IMR-90 (cell line): ENCODE results near the gene HES6. TPM values are rescaled to one million over a fixed set of nuclear protein-coding genes. Genes with fewer than 3 reads are reported as not detected.

ENCODE experiments used
- ATAC-seq: fragments of 200-7000 bp; cut with Tn5 transposase; 2 replicates; pipeline ENCODE4 v1.9.1; 2020; ENCODE audit warnings: low read depth, mild to moderate bottlenecking, moderate library complexity
- BruUV-seq: library from RNA; stranded (reverse); fragments of 400-500 nt; replicated peaks from 2 replicates; lab custom pipeline; 2021; lab: Mats Ljungman, UMichigan
- CTCF ChIA-PET: fragments of 300-600 bp; formaldehyde crosslinking; extraction: SDS; loops from one replicate; lab custom pipeline; 2021; ENCODE audit warnings: antibody characterized with exemption; lab: Yijun Ruan, JAX
- POLR2A ChIA-PET: fragments of 300-600 bp; sonication (Branson Sonifier 250); formaldehyde crosslinking; loops from one replicate; lab custom pipeline; 2022; ENCODE audit warnings: antibody characterized with exemption; ENCODE audit not compliant: unreplicated experiment; lab: Charles Lee
- DNase-seq: peaks from one replicate; pipeline ENCODE4 v3.0.0; 2013
- H2AFZ ChIP-seq: replicated peaks from 2 replicates; pipeline ENCODE3; 2013; ENCODE audit warnings: low read length, mild to moderate bottlenecking; ENCODE audit not compliant: poor library complexity
- H2AK5ac ChIP-seq: 2 replicates; pipeline ENCODE4 v1.6.1; 2013; ENCODE audit warnings: low read depth, low read length, inconsistent platforms
- H2AK9ac ChIP-seq: replicated peaks from 2 replicates; pipeline ENCODE3; 2013; ENCODE audit warnings: mild to moderate bottlenecking, low read depth, low read length, moderate library complexity; ENCODE audit not compliant: poor library complexity
- H2BK120ac ChIP-seq: 2 replicates; pipeline ENCODE4 v1.6.1; 2013; ENCODE audit warnings: low read depth, low read length, inconsistent platforms
- H2BK15ac ChIP-seq: 3 replicates; pipeline ENCODE4 v1.6.1; 2013; ENCODE audit warnings: low read depth, low read length, inconsistent platforms
- H2BK20ac ChIP-seq: 2 replicates; pipeline ENCODE4 v1.6.1; 2013; ENCODE audit warnings: low read depth, mild to moderate bottlenecking, inconsistent platforms, low read length, moderate library complexity
- H2BK5ac ChIP-seq: 2 replicates; pipeline ENCODE4 v1.6.1; 2013; ENCODE audit warnings: mild to moderate bottlenecking, low read depth, low read length, inconsistent platforms; ENCODE audit not compliant: poor library complexity, severe bottlenecking
- H3K14ac ChIP-seq: replicated peaks from 2 replicates; pipeline ENCODE4 v1.6.1; 2013; ENCODE audit warnings: low read depth, low read length, inconsistent platforms
- H3K18ac ChIP-seq: 2 replicates; pipeline ENCODE4 v1.6.1; 2013; ENCODE audit warnings: low read depth, low read length, control low read depth
- H3K23ac ChIP-seq: 2 replicates; pipeline ENCODE4 v1.6.1; 2013; ENCODE audit warnings: low read depth, low read length, inconsistent platforms
- H3K27ac ChIP-seq: 2 replicates; pipeline ENCODE4 v1.5.1; 2013; ENCODE audit warnings: mild to moderate bottlenecking, control low read depth, low read length; ENCODE audit not compliant: insufficient read depth
- H3K27me3 ChIP-seq: 2 replicates; pipeline ENCODE4 v1.6.1; 2013; ENCODE audit warnings: low read length; ENCODE audit not compliant: control insufficient read depth, insufficient read depth
- H3K36me3 ChIP-seq: 2 replicates; pipeline ENCODE4 v1.6.1; 2013; ENCODE audit warnings: low read length, mixed read lengths; ENCODE audit not compliant: control insufficient read depth, insufficient read depth
- H3K4ac ChIP-seq: 2 replicates; pipeline ENCODE4 v1.6.1; 2013; ENCODE audit warnings: low read depth, low read length, inconsistent platforms
- H3K4me1 ChIP-seq: 2 replicates; pipeline ENCODE4 v1.6.1; 2013; ENCODE audit warnings: low read length, mixed read lengths; ENCODE audit not compliant: control insufficient read depth, insufficient read depth
- H3K4me2 ChIP-seq: 2 replicates; pipeline ENCODE4 v1.6.1; 2013; ENCODE audit warnings: low read depth, mild to moderate bottlenecking, control low read depth, low read length, moderate library complexity
- H3K4me3 ChIP-seq: 2 replicates; pipeline ENCODE4 v1.5.1; 2013; ENCODE audit warnings: low read depth, mild to moderate bottlenecking, control low read depth, low read length, moderate library complexity; ENCODE audit not compliant: insufficient read depth
- H3K56ac ChIP-seq: 2 replicates; pipeline ENCODE4 v1.6.1; 2013; ENCODE audit warnings: low read length, inconsistent platforms; ENCODE audit not compliant: insufficient read depth; ENCODE audit errors: extremely low read depth
- H3K79me1 ChIP-seq, 2 experiments: 2 replicates each; pipeline ENCODE4 v1.6.1; 2013; ENCODE audit warnings: low read length in 2 of 2, inconsistent platforms in 1 of 2, low read depth in 1 of 2
- H3K9ac ChIP-seq: 2 replicates; pipeline ENCODE4 v1.6.1; 2013; ENCODE audit warnings: low read depth, low read length, control low read depth
- H3K9me1 ChIP-seq: 2 replicates; pipeline ENCODE4 v1.6.1; 2013; ENCODE audit warnings: low read length, inconsistent platforms; ENCODE audit not compliant: insufficient read depth
- H3K9me3 ChIP-seq: 2 replicates; pipeline ENCODE4 v1.6.1; 2013; ENCODE audit warnings: low read length; ENCODE audit not compliant: control insufficient read depth, insufficient read depth
- H4K20me1 ChIP-seq: 2 replicates; pipeline ENCODE4 v1.6.1; 2013; ENCODE audit warnings: low read length, inconsistent platforms; ENCODE audit not compliant: insufficient read depth
- H4K5ac ChIP-seq: 2 replicates; pipeline ENCODE4 v1.6.1; 2013; ENCODE audit warnings: mild to moderate bottlenecking, low read depth, low read length, control low read depth
- H4K8ac ChIP-seq, 2 experiments: 2 replicates each; pipeline ENCODE4 v1.6.1; 2013; ENCODE audit warnings: low read depth in 2 of 2, low read length in 2 of 2, control low read depth in 1 of 2, inconsistent platforms in 1 of 2
- H4K91ac ChIP-seq: 2 replicates; pipeline ENCODE4 v1.6.1; 2013; ENCODE audit warnings: low read depth, low read length, inconsistent platforms; ENCODE audit not compliant: insufficient read depth
- BHLHE40 ChIP-seq: fragments of 150-350 bp; IDR thresholded peaks from 2 replicates; pipeline ENCODE4 v1.6.1; 2016; ENCODE audit warnings: mild to moderate bottlenecking, low read depth, low read length
- FOS ChIP-seq: fragments of 150-350 bp; IDR thresholded peaks from 2 replicates; pipeline ENCODE4 v1.6.1; 2016; ENCODE audit warnings: low read depth, low read length
- MAFK ChIP-seq: IDR thresholded peaks from 2 replicates; pipeline ENCODE4 v1.6.1; 2012; ENCODE audit warnings: low read depth, low read length, improper control_type of control experiment
- MAZ ChIP-seq: IDR thresholded peaks from 2 replicates; pipeline ENCODE4 v1.6.1; 2012; ENCODE audit warnings: low read depth, mild to moderate bottlenecking, low read length, improper control_type of control experiment, moderate library complexity, borderline replicate concordance
- MXI1 ChIP-seq: IDR thresholded peaks from 2 replicates; pipeline ENCODE4 v1.6.1; 2012; ENCODE audit warnings: low read depth, mild to moderate bottlenecking, low read length, moderate library complexity, borderline replicate concordance
- NFE2L2 ChIP-seq: fragments of 150-350 bp; IDR thresholded peaks from 2 replicates; pipeline ENCODE4 v1.6.1; 2016; ENCODE audit warnings: low read depth, mild to moderate bottlenecking, low read length
- POLR2A ChIP-seq: IDR thresholded peaks from 2 replicates; pipeline ENCODE4 v1.6.1; 2012; ENCODE audit warnings: mild to moderate bottlenecking, low read depth, low read length
- RAD21 ChIP-seq: IDR thresholded peaks from 2 replicates; pipeline ENCODE4 v1.6.1; 2012; ENCODE audit warnings: low read length, improper control_type of control experiment
- RCOR1 ChIP-seq: IDR thresholded peaks from 2 replicates; pipeline ENCODE4 v1.6.1; 2012; ENCODE audit warnings: mild to moderate bottlenecking, low read length, improper control_type of control experiment; ENCODE audit not compliant: insufficient replicate concordance
- SMC3 ChIP-seq: fragments of 150-350 bp; IDR thresholded peaks from 2 replicates; pipeline ENCODE4 v1.6.1; 2016; ENCODE audit warnings: low read depth, mild to moderate bottlenecking, antibody characterized with exemption, low read length, moderate library complexity
- WGBS, 2 experiments: methylation state at CpG; one replicate each; pipeline versions ENCODE4 v1.1.5 to v1.1.7; 2013; ENCODE audit warnings: missing lambda C conversion rate in 2 of 2; ENCODE audit not compliant: insufficient read length in 1 of 2; ENCODE audit errors: extremely low coverage in 2 of 2; 5-methylcytosine and 5-hydroxymethylcytosine counted together
- dilution Hi-C: fragments of 300-500 bp; cut with HindIII; formaldehyde crosslinking; loops from one replicate; pipeline ENCODE4 v1.14.3; 2018; ENCODE audit warnings: low sequenced_read_pairs; ENCODE audit not compliant: unreplicated experiment
- in situ Hi-C: fragments of 300-500 bp; cut with MboI; formaldehyde crosslinking; loops from 3 replicates; pipeline ENCODE4 v1.14.3; 2019; ENCODE audit warnings: low sequenced_read_pairs, inconsistent platforms, mixed read lengths
- intact Hi-C: fragments of 100-400 bp; cut with micrococcal nuclease; formaldehyde crosslinking; loops from 2 replicates; pipeline ENCODE4 v1.10.0; 2022
- polyA plus RNA-seq, 3 experiments: library from polyadenylated mRNA; depleted of rRNA; stranded (reverse); fragments of >200 nt; gene quantifications; 2 replicates each; pipeline ENCODE4 v1.2.3, GENCODE V29; 2012; ENCODE audit warnings: low replicate concordance in 1 of 3
- total RNA-seq: library from RNA; depleted of rRNA; stranded (reverse); fragments of >200 nt; gene quantifications from 2 replicates; pipeline ENCODE4 v1.2.3, GENCODE V29; 2012
- TF ChIP-seq, protein P1 (sequence below): fragments of 150-350 bp; IDR thresholded peaks from 2 replicates; pipeline ENCODE4 v1.6.1; 2017; ENCODE audit warnings: mild to moderate bottlenecking, antibody characterized with exemption, low read length, low read depth
- TF ChIP-seq, protein P2 (sequence below): conservative IDR thresholded peaks from 2 replicates; pipeline ENCODE4 v1.5.1; 2012; ENCODE audit warnings: mild to moderate bottlenecking, low read depth, low read length, improper control_type of control experiment

Gene HES6
- total and polyA plus RNA-seq, 2 of the 4 experiments (the other 2 are of a cell fraction): 1.3 to 3.3 TPM

DNA sequence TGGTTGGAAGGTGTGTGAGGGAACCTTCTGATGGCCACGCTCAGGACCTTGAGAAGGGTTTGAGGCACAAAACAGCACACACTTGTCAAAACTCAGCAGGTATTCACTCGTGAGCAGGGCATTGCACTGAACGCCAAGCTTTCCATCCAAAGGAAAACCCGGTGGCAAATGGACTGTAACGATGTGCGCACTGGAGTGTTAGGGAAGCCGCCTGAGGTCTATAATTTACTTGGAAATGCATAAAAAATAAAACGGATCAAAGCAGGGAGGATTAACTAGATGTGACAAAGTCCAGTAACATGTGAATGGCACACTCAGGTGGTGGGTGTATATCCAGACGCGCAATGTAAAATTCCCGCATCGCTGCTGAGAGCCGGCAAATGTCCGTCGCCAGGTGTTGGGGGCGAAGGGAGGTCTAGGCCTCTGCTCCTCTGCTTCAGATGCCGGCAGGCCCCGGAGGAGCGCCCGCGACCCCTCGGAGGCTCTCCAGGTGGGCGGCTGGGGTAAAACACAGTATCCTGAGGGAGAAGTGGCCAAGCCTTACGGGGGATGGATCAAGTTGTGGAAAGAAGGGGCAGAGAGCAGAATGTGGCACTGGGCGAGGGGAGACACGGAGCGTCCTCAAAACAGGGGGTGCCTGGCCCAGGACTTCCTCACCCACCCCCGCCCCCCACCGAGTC lies 15.3 kb downstream of the HES6 start:
- Histone ChIP-seq H4K5ac (no peak overlapping the region), H3K36me3 (no peaks in the 10 kb centered on the region), H2AFZ (no peak overlapping the region), H3K9ac (no peak overlapping the region), H3K23ac (no peak overlapping the region), H4K91ac (no peak overlapping the region), H2AK5ac (no peak overlapping the region), H3K4ac (no peak overlapping the region), H3K4me1 (0 out of 2 replicates have a peak, but pooled peaks cover 2% of the 10 kb centered on the region), H3K56ac (no peak overlapping the region), H3K27ac (no peak overlapping the region), H2BK20ac (no peak overlapping the region), H2BK5ac (no peak overlapping the region), H4K8ac (no peak overlapping the region), H3K79me1 (no peaks in the 10 kb centered on the region), H2BK120ac (no peak overlapping the region), H4K20me1 (no peaks in the 10 kb centered on the region), H2BK15ac (no peak overlapping the region), H3K4me3 (no peak overlapping the region), H3K9me3 (no peaks in the 10 kb centered on the region), H3K14ac (no peak overlapping the region), H2AK9ac (no peak overlapping the region), H3K9me1 (no peaks in the 10 kb centered on the region), H3K18ac (no peak overlapping the region), H3K27me3 (peaks cover 20% of the 10 kb centered on the region), H3K4me2 (no peak overlapping the region)
- no peak for ATAC-seq
- ChIA-PET POLR2A (no interaction called here), CTCF (no interaction called here)
- no peak for DNase-seq
- dilution Hi-C loops: no loop called here
- 92% methylated on average over 15 of the region's 29 CpGs; no CpG with 5 or more reads in 1 of the 2 experiments for WGBS, 2 experiments
- TF ChIP-seq NFE2L2 (no peak), MAZ (no peak), FOS (no peak), POLR2A (no peak), RAD21 (no peak), RCOR1 (no peak), BHLHE40 (no peak), MAFK (no peak), SMC3 (no peak), MXI1 (no peak)
- TF ChIP-seq, protein P1, sequence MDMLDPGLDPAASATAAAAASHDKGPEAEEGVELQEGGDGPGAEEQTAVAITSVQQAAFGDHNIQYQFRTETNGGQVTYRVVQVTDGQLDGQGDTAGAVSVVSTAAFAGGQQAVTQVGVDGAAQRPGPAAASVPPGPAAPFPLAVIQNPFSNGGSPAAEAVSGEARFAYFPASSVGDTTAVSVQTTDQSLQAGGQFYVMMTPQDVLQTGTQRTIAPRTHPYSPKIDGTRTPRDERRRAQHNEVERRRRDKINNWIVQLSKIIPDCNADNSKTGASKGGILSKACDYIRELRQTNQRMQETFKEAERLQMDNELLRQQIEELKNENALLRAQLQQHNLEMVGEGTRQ: no peak
- TF ChIP-seq, protein P2, sequence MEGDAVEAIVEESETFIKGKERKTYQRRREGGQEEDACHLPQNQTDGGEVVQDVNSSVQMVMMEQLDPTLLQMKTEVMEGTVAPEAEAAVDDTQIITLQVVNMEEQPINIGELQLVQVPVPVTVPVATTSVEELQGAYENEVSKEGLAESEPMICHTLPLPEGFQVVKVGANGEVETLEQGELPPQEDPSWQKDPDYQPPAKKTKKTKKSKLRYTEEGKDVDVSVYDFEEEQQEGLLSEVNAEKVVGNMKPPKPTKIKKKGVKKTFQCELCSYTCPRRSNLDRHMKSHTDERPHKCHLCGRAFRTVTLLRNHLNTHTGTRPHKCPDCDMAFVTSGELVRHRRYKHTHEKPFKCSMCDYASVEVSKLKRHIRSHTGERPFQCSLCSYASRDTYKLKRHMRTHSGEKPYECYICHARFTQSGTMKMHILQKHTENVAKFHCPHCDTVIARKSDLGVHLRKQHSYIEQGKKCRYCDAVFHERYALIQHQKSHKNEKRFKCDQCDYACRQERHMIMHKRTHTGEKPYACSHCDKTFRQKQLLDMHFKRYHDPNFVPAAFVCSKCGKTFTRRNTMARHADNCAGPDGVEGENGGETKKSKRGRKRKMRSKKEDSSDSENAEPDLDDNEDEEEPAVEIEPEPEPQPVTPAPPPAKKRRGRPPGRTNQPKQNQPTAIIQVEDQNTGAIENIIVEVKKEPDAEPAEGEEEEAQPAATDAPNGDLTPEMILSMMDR: no peak
- intact Hi-C loops: no loop called here
- in situ Hi-C loops: no loop called here
- BruUV-seq: no TSS peak
